Aorta (tissue), 5 donors: Measurements from ENCODE around the gene CXCR4. TPM values are rescaled to one million over a fixed set of nuclear protein-coding genes. Genes with fewer than 3 reads are reported as not detected.
"Not testable (repeated sequence)": the region's sequence is repeated elsewhere in the genome, so short reads cannot be mapped to it uniquely, and the experiment has no call there.

Experiments used
- ATAC-seq: fragments of 200-7000 bp; cut with Tn5 transposase; one replicate; pipeline ENCODE4 v1.9.1; 2022; ENCODE audit warnings: moderate library complexity; ENCODE audit not compliant: low FRiP score
- DNase-seq, 2 donors: peaks; one replicate each; pipeline ENCODE4 v3.0.0-alpha.2; 2020
- H3K27ac ChIP-seq, 2 donors: one replicate each; pipeline ENCODE4 v1.5.1; 2013; ENCODE audit warnings: low read length in 2 of 2, mild to moderate bottlenecking in 2 of 2, moderate library complexity in 2 of 2, control low read depth in 1 of 2, inconsistent platforms in 1 of 2, low read depth in 1 of 2
- H3K27me3 ChIP-seq, 2 donors: one replicate each; pipeline ENCODE4 v1.6.1; 2013; ENCODE audit warnings: control low read depth in 1 of 2, low read length in 1 of 2, mild to moderate bottlenecking in 1 of 2, moderate library complexity in 1 of 2; ENCODE audit not compliant: insufficient read depth in 2 of 2, control insufficient read depth in 1 of 2
- H3K36me3 ChIP-seq, 2 donors: one replicate each; pipeline ENCODE4 v1.6.1; 2013; ENCODE audit warnings: control low read depth in 1 of 2, low read length in 1 of 2, mild to moderate bottlenecking in 1 of 2; ENCODE audit not compliant: insufficient read depth in 2 of 2, control insufficient read depth in 1 of 2
- H3K4me1 ChIP-seq, 2 donors: one replicate each; pipeline ENCODE4 v1.6.1; 2013; ENCODE audit warnings: low read length in 2 of 2, control low read depth in 1 of 2, mild to moderate bottlenecking in 1 of 2, moderate library complexity in 1 of 2; ENCODE audit not compliant: insufficient read depth in 2 of 2, control insufficient read depth in 1 of 2
- H3K4me3 ChIP-seq, 2 donors: one replicate each; pipeline ENCODE4 v1.5.1; 2013; ENCODE audit warnings: low read length in 2 of 2, control low read depth in 1 of 2, mild to moderate bottlenecking in 1 of 2
- H3K9me3 ChIP-seq: one replicate; pipeline ENCODE4 v1.6.1; 2013; ENCODE audit warnings: mild to moderate bottlenecking, low read length; ENCODE audit not compliant: control insufficient read depth
- WGBS, 2 donors: extraction: QIAGEN DNeasy Blood & Tissue Kit; methylation state at CpG; one replicate each; pipeline ENCODE4 v1.1.7; 2013; 5-methylcytosine and 5-hydroxymethylcytosine counted together
- intact Hi-C, 2 donors: fragments of 100-400 bp; cut with DNase I; formaldehyde crosslinking; loops; one replicate each; pipeline versions ENCODE4 v1.14.2 to v1.15.0; 2022
- polyA plus RNA-seq, 2 donors: library from polyadenylated mRNA; stranded (reverse); fragments of 200-250 nt; gene quantifications; one replicate each; pipeline ENCODE4 v1.2.3, GENCODE V29; 2013
- total RNA-seq, 2 donors: library from RNA; stranded (reverse); fragmentation: NEBNext Ultra II Directional; extraction: Animal tissue kit (Norgen Biotek cat#: 25700); gene quantifications; one replicate each; pipeline ENCODE4 v1.2.1, GENCODE V29; 2021
- donor health status: healthy with polysubstance abuse.
- donor health status: Bipolar disorder and iron deficiency.
- donor health status: DM: no; HTN: no; CAD: no.
- donor health status: DM: no; HTN: no; CAD: no.
- donor health status: DM: yes; HTN: yes; CAD: no.

CXCR4 gene
- total and polyA plus RNA-seq, 4 donors = 0.97 to 23.7 (median 13.9) TPM

DNA sequence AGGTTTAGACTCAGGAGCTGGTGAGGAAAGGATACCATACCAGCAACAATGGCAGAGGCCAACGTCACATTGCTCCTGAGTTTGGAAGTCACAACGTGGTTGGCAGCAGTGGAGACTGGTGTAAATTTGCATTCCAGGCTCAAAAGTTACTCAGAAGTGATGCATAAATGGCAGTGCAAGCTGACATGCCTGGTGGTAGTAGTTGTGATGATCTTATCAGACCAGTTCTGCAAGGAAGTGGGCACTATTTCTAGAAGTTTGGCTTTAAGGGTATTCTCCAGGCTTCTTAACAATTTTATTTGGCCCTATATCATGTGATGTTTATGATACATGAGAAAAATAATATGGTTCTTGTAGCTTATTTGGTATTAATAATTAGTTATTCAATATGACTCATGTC lies 37.8 kb downstream of the CXCR4 start:
- intact Hi-C loops = no loop called here
- Histone ChIP-seq H3K9me3 (peaks cover 4% of the 10 kb centered on the region), H3K27ac (no peak overlapping the region), H3K27me3 (no peaks in the 10 kb centered on the region), H3K36me3 (no peaks in the 10 kb centered on the region), H3K4me1 (no peaks in the 10 kb centered on the region), H3K4me3 (no peak overlapping the region)
- ATAC-seq (no peak), DNase-seq (no peak)
- WGBS, 2 donors = 72 to 77% methylated on average over 2 of the region's 2 CpGs

DNA sequence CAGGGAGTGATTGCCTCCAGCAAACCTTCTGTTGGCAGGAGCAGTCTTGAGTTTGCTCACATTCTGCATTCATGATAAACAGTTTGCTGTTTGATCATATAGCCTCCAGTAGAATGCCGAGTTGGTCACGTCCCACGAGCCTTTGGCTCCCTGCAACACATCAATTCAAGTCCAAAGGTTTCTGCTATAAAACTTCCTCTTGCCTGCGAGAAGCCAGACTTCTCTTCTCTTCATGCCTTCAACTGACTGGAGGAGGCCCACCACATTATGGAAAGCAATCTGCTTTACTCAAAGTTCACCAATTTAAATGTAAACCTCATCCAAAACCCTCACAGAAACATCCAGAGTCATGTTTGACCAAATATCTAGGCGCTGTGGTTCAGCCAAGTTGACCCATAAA lies 40.8 kb downstream of the CXCR4 start:
- Histone ChIP-seq H3K27me3 (no peaks in the 10 kb centered on the region), H3K4me3 (no peak overlapping the region), H3K36me3 (no peaks in the 10 kb centered on the region), H3K27ac (no peak overlapping the region), H3K9me3 (peaks cover 4% of the 10 kb centered on the region), H3K4me1 (no peaks in the 10 kb centered on the region)
- no peak for DNase-seq
- intact Hi-C loops = no loop called here
- ATAC-seq = no peak
- 83 to 88% methylated on average over 5 of the region's 5 CpGs for WGBS, 2 donors

DNA sequence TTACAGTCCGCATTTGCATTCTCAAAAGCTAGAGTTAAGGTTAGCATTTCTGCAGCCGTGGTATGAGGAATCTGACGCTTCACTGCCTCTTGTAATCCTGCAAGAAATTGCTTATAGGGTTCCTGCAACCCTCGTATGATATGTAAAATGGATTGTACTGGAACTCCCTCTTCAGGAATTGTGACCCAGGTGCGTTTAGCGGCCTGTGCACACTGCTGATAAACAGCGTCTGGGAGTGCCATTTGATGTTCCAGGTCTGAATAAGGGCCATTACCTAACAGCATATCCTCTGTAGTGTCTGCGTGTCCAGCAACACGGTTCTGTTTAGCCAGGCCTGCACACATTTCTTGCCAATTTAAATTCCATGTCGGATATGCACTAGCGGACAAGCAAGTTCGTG lies 42.5 kb downstream of the CXCR4 start:
- 66 to 69% methylated on average over 12 of the region's 12 CpGs for WGBS, 2 donors
- no peaks in the 10 kb centered on the region for H3K4me1 ChIP-seq
- no peak overlapping the region for H3K4me3 ChIP-seq
- H3K27ac ChIP-seq = no peak overlapping the region
- DNase-seq = no peak
- intact Hi-C loops = no loop called here
- peaks cover 7% of the 10 kb centered on the region for H3K9me3 ChIP-seq
- no peak for ATAC-seq
- H3K27me3 ChIP-seq = no peaks in the 10 kb centered on the region
- no peaks in the 10 kb centered on the region for H3K36me3 ChIP-seq

DNA sequence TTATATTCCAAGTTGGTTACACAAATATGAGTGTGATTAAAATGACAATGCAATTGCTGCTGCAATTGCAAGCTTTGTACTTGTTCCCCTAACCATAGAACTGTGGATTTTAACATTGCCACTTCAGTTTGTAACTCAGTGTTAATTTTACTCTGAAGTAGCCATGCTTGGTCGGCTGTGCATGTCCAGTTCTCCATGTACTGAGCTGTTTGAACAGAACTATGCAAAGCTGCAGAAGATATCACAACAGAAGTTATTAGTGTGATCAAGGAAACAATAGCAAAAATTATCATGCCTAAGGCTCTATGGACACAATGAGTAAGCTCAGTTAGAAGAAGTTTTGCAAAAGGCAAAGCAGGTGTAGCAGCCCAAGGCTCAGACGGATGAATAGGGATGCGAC lies 45.3 kb downstream of the CXCR4 start:
- Histone ChIP-seq H3K27ac (no peak overlapping the region), H3K36me3 (no peaks in the 10 kb centered on the region), H3K4me3 (no peak overlapping the region), H3K4me1 (no peaks in the 10 kb centered on the region), H3K27me3 (no peaks in the 10 kb centered on the region), H3K9me3 (peaks cover 8% of the 10 kb centered on the region)
- no peak for DNase-seq
- WGBS, 2 donors = 91 to 94% methylated on average over 3 of the region's 3 CpGs
- intact Hi-C loops = no loop called here
- no peak for ATAC-seq

DNA sequence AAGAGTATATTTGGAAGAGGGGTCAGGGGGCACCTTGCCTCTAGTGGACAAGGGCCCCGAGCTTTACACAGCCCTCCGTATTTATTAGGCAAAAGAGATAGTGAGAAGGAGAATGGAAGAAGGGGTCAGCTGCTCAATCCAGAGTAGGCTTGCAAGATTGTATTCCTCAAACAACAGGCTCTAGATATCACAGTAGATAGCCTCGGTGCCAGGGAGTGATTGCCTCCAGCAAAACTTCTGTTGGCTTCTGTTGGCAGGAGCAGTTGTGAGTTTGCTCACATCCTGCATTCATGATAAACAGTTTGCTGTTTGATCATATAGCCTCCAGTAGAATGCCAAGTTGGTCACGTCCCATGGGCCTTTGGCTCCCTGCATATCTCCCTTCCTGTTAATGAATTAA lies 46.1 kb downstream of the CXCR4 start:
- H3K36me3 ChIP-seq, H3K27me3 ChIP-seq, H3K9me3 ChIP-seq, H3K27ac ChIP-seq, DNase-seq, H3K4me3 ChIP-seq, intact Hi-C loops, H3K4me1 ChIP-seq, ATAC-seq: not testable (repeated sequence)
- WGBS, 2 donors = 92 to 94% methylated on average over 4 of the region's 4 CpGs

DNA sequence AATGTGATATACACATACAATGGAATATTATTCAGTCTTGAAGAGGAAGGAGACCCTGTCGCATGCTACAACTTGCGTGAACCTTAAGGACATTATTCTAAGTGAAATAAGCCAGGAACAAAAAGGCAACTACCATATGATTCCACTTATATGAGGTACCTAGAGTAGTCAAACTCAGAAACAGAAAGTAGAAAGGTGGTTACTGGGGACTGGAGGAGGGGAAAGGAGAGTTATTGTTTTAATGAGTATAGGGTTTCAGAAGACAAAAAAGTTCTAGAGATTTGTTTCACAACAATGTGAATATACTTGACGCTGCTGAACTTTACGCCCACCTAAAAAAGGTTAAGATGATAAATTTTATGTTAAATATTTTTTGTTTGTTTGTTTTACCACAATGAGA lies 47.0 kb downstream of the CXCR4 start:
- H3K4me1 ChIP-seq = no peaks in the 10 kb centered on the region
- no peaks in the 10 kb centered on the region for H3K27me3 ChIP-seq
- no peak for ATAC-seq
- H3K4me3 ChIP-seq = no peak overlapping the region
- DNase-seq = no peak
- H3K27ac ChIP-seq = no peak overlapping the region
- intact Hi-C loops = no loop called here
- peaks cover 4% of the 10 kb centered on the region for H3K9me3 ChIP-seq
- WGBS, 2 donors = 95 to 97% methylated on average over 4 of the region's 4 CpGs
- H3K36me3 ChIP-seq = no peaks in the 10 kb centered on the region

DNA sequence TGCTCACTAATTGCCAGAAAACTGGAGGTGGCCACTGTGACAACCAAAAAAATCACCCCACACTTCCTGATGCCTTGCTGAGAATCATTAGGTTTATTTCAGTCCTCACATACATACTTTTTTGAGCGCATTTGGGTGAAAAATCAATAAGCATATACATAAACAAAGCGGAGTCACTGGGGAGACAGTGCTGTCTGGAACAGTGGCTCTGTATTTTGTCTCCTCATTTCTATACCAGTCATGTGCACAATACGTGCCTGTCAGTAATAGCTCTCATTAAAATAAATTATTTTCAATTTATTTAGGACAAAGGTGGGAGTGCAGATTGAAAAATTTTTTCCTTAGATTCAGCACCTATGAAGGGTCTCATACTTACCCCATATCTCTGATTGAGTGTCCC lies 48.2 kb downstream of the CXCR4 start:
- intact Hi-C loops = no loop called here
- H3K27me3 ChIP-seq = no peaks in the 10 kb centered on the region
- H3K27ac ChIP-seq = no peak overlapping the region
- H3K4me1 ChIP-seq = no peaks in the 10 kb centered on the region
- H3K9me3 ChIP-seq = peaks cover 4% of the 10 kb centered on the region
- no peaks in the 10 kb centered on the region for H3K36me3 ChIP-seq
- H3K4me3 ChIP-seq = no peak overlapping the region
- 71 to 72% methylated on average over 3 of the region's 3 CpGs for WGBS, 2 donors
- ATAC-seq (no peak), DNase-seq (no peak)

DNA sequence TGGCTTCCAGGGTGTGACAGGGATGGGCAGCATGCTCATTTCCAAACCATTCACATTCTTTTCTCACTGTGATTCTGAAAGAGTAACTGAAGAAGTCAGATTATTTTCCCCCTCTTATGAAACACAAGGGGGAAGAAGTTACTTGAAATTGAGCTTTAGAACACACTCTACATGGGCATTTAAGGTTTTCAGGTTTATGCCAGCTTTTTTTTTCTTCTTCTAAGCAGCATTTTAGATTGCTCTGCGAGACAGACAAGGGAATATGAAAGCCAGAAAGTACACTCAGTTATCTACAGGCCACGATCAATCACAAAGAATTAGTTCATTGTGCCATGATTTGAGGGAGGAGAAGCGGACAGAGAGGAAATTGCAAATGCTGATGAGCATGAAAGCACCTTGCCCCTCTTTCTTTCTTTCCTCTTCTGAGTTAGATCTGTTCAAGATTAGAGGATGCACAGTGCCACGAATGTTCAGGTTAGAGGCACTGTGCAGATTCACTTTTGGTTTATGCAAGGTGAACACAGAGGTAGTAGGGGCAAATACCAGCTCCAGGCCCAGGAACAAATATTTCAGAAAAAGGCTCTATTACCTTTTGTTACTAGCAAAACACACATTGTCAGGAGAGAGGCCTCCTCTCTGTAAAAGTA lies 49.2 kb downstream of the CXCR4 start:
- WGBS, 2 donors = 78 to 82% methylated on average over 4 of the region's 4 CpGs
- ATAC-seq (no peak), DNase-seq (no peak)
- Histone ChIP-seq H3K36me3 (no peaks in the 10 kb centered on the region), H3K4me3 (no peak overlapping the region), H3K4me1 (no peaks in the 10 kb centered on the region), H3K9me3 (peaks cover 4% of the 10 kb centered on the region), H3K27ac (no peak overlapping the region), H3K27me3 (no peaks in the 10 kb centered on the region)
- intact Hi-C loops = no loop called here

DNA sequence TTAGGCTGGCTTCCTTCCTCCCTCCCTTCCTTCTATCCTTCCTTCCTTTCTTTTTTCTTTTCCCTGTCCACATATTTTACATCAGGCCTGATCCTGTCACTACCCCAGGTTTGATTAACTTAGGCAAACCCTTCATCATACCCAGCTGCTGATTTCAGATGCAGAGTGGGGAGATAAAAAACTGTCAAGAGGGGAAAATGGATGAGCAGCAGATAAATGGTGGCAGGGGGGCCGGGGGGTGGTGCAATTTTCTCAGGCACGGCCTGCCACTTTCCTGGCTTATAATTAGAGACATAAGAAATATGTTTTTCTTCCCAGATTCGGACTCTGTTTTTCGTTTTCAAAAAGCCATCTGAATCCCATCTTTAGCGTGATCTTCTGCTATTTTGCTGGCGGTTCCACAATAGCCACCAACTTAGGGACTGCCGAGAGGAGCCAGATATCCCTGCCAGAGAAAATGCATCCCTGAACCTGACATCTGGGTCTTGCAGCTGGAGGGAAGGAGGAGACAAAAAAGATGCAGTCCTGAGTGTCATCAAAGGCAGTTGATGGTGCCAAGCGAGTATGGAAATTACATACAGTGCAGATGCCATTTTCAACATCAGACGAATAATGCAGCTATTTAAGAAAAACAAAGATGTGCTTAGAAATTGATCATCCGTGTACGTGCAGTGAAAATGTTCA lies 49.9 kb downstream of the CXCR4 start:
- H3K9me3 ChIP-seq = peaks cover 4% of the 10 kb centered on the region
- intact Hi-C loops = no loop called here
- WGBS, 2 donors = 76 to 80% methylated on average over 11 of the region's 11 CpGs
- no peaks in the 10 kb centered on the region for H3K36me3 ChIP-seq
- no peak overlapping the region for H3K4me3 ChIP-seq
- DNase-seq = no peak
- H3K27ac ChIP-seq = no peak overlapping the region
- ATAC-seq = no peak
- no peaks in the 10 kb centered on the region for H3K27me3 ChIP-seq
- no peaks in the 10 kb centered on the region for H3K4me1 ChIP-seq
